AG04449 (cell line): Measurements from ENCODE around the gene RRP9.
"Not testable (repeated sequence)": the region's sequence is repeated elsewhere in the genome, so short reads cannot be mapped to it uniquely, and the experiment has no call there.

Source experiments
- CTCF ChIA-PET: fragments of 350-600 bp; formaldehyde crosslinking; extraction: SDS; loops from one replicate; lab custom pipeline; 2021; ENCODE audit warnings: antibody characterized with exemption; lab: Yijun Ruan, JAX
- POLR2A ChIA-PET: fragments of 400-600, 350-600 bp; formaldehyde crosslinking; extraction: SDS; loops from one replicate; lab custom pipeline; 2020; ENCODE audit warnings: antibody characterized with exemption, inconsistent platforms; lab: Yijun Ruan, JAX
- DNase-seq: peaks from one replicate; pipeline ENCODE4 v3.0.0-alpha.2; 2010; ENCODE audit warnings: low read depth, low spot score
- H3K4me3 ChIP-seq: 2 replicates; pipeline ENCODE4 v1.5.1; 2011; ENCODE audit warnings: low read depth, mild to moderate bottlenecking, control low read depth, low read length
- TF ChIP-seq, protein P1 (sequence below): IDR thresholded peaks from one replicate; pipeline ENCODE4 v1.5.1; 2011; ENCODE audit warnings: mild to moderate bottlenecking, moderate library complexity, low read length, control low read depth, inconsistent platforms; ENCODE audit not compliant: insufficient read depth; ENCODE audit errors: missing control alignments

RRP9 gene

DNA sequence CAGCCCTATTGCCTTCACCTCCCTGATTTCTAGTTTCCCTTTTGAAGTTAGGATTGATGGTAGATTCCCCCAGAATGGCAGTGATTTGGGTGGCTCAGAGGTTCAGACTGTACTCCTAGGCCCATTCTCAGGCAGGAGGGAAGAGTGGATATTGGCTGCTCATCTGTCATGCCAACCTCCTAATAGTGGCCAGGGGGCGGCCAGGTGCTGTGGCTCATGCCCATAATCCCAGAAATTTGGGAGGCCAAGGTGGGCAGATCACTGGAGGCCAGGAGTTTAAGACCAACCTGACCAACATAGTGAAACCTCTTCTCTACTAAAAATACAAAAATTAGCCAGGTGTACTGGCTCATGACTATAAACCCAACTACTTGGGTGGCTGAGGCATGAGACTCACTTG is 11.3 kb downstream of the RRP9 start:
- TF ChIP-seq, protein P1, sequence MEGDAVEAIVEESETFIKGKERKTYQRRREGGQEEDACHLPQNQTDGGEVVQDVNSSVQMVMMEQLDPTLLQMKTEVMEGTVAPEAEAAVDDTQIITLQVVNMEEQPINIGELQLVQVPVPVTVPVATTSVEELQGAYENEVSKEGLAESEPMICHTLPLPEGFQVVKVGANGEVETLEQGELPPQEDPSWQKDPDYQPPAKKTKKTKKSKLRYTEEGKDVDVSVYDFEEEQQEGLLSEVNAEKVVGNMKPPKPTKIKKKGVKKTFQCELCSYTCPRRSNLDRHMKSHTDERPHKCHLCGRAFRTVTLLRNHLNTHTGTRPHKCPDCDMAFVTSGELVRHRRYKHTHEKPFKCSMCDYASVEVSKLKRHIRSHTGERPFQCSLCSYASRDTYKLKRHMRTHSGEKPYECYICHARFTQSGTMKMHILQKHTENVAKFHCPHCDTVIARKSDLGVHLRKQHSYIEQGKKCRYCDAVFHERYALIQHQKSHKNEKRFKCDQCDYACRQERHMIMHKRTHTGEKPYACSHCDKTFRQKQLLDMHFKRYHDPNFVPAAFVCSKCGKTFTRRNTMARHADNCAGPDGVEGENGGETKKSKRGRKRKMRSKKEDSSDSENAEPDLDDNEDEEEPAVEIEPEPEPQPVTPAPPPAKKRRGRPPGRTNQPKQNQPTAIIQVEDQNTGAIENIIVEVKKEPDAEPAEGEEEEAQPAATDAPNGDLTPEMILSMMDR: no peak
- H3K4me3 ChIP-seq: no peak overlapping the region
- ChIA-PET CTCF (no interaction called here), POLR2A (no interaction called here)
- no peak for DNase-seq

DNA sequence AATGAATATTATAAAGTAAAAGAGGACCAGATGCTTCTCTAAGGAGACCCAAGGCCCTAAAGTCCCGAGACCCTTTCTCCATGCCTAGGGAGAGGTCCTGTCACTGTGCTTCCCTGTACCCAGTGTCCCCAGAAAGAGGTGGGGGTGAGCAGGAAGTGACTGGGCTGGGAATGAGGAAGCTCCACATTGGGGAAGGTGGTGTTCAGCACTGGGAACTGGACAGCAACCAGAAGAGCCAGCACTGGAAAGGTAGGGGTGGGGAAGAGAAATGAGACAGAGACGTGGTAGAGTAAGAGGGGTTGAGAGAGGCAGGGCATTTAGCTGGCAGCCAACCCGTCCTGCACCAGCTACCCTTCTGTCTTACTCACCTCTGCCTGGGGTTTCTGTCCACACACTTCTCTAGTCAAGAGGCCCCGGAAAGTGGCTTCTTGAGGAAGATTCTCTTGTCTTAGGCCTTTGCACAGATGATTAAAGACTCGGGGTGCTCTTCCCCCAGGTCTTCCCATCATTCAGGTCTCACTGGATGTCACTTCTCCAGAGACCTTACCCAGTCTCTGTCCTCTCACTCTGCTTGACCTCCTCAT is 12.2 kb downstream of the RRP9 start:
- no peak overlapping the region for H3K4me3 ChIP-seq
- ChIA-PET POLR2A (no interaction called here), CTCF (no interaction called here)
- TF ChIP-seq, protein P1: no peak
- DNase-seq: no peak

DNA sequence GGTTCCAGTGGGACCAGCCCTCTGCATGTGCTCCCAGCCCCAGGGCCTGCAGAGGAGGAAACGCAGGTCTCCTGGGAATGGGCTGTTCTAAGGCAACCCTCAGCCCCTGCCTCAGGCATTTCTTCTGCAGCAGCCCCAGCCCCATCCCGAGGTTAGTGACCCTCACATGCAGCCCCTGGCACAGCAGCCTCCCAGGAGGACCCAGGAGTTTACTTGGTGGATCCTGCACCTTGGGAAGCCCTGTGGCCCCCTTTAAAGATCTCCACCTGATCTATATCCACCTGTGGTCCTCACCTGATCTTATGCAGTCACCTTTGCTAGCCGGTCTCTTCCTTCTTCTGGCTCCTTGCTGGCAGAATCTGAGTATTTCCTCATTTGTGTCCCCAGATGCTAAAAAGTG is 12.7 kb downstream of the RRP9 start:
- DNase-seq, H3K4me3 ChIP-seq, POLR2A ChIA-PET, CTCF ChIA-PET: not testable (repeated sequence)

DNA sequence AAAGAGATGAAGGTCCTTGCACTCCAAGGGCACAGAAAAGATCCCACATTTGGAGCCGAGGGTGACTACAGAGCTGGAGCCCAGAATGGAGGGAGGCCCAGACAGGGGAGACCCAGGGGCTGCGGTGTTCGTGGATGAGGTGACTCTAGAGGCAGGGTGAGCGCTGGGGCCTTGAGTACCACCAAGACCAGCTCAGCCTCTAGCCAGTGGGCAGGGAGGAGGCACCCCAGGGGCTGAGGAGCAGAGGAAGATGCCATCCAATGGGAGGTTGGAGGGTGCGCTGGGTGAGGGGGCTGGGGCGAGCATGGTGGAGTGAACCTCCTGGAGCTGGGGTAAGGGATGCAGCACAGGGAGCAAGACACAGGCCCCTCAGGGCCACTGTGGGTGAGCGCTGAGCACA is 13.3 kb downstream of the RRP9 start:
- POLR2A ChIA-PET: no interaction called here

DNA sequence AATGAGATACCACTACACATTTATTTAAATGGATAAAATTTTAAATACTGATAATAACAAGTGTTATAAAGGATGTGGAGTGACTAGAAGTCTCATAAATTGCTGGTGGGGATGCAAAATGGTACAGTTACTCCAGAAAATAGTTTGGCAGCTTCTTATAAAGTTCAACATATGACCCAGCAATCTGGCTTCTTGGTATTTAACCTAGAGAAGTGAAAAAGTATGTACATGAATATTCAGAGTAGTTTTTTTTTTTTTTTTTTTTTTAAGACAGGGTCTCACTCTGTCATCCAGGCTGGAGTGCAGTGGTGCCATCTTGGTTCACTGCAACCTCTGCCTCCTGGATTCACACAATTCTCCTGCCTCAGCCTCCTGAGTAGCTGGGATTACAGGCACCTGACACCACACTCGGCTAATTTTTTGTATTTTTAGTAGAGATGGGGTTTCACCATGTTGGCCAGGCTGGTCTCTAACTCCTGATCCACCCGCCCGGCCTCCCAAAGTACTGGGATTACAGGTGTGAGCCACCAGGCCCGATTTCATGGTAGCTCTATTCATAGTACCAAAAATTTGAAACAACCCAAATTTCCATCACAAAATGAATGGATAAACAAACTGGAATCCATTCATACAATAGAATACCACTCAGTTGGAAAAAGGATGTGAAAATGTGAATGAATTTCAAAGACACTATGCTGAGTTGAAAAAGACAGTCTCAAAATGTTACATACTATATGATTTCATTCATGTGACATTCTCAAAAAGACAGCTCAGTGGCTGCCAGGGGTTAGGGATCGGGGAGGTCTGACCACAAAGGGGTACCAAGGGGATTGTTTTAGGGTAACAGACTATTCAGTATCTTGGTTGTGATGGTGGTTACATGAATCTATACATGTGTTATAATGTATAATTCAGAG is 14.4 kb downstream of the RRP9 start:
- TF ChIP-seq, protein P1: no peak
- ChIA-PET CTCF (no interaction called here), POLR2A (interaction anchor here (1.0 kb wide), 1 partner anchor 14 kb away, joined by 3 read pairs; the partner anchor contains the start of genes PARP3 and RRP9)
- DNase-seq: no peak
- no peak overlapping the region for H3K4me3 ChIP-seq

More for the DNA sequence above, 13.3 kb downstream of the RRP9 start:
- DNase-seq: no peak
- no peak overlapping the region for H3K4me3 ChIP-seq
- TF ChIP-seq, protein P1: no peak
- CTCF ChIA-PET: no interaction called here

DNA sequence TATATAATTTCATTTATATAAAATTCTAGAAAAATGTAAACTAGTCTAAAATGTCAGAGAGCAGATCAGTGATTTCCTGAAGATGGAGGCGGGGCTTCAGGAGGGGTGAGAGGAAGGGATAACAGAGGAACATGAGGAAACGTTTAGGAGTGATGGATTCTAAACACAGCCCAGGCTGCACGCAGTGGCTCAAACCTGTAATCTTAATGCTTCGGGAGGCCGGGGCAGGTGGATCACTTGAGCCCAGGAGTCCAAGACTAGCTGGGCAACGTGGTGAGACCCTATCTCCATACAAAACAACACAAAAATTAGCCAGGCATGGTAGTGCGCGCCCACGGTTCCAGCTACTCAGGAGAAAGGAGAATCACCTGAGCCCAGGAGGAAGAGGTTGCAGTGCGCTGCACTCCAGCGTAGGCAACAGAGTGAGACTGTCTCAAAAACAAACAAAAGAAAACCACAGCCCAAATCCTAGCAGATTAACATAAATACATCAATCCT is 20.6 kb downstream of the RRP9 start:
- ChIA-PET POLR2A (no interaction called here), CTCF (no interaction called here)
- TF ChIP-seq, protein P1: no peak
- DNase-seq: no peak
- no peak overlapping the region for H3K4me3 ChIP-seq
